NCI-H1092 (cell line): ENCODE measurements around the gene CLK2.
"Not testable (repeated sequence)": the region's sequence is repeated elsewhere in the genome, so short reads cannot be mapped to it uniquely, and the experiment has no call there.

Experiments
- DNase-seq: peaks from one replicate; lab custom pipeline; 2025; lab: John Stamatoyannopoulos, UW

The CLK2 gene

GRCh38 chr1:155241841-155242264 lies 31.5 kb downstream of the CLK2 start:
- no peak for DNase-seq

GRCh38 chr1:155241069-155241679 lies 32.1 kb downstream of the CLK2 start:
- peak; percentile 43 for DNase-seq

GRCh38 chr1:155236451-155236850 lies 36.9 kb downstream of the CLK2 start:
- DNase-seq = no peak

GRCh38 chr1:155235375-155235774 lies 37.9 kb downstream of the CLK2 start:
- not testable (repeated sequence) for DNase-seq

GRCh38 chr1:155233502-155233901 lies 39.8 kb downstream of the CLK2 start:
- not testable (repeated sequence) for DNase-seq

- not testable (repeated sequence) for DNase-seq
These were observed 41.0 kb downstream of the CLK2 start for GRCh38 chr1:155232001-155232978.

GRCh38 chr1:155231302-155231701 lies 42.0 kb downstream of the CLK2 start:
- not testable (repeated sequence) for DNase-seq

GRCh38 chr1:155228096-155228427 lies 45.2 kb downstream of the CLK2 start:
- DNase-seq = no peak

GRCh38 chr1:155227261-155228095 lies 45.8 kb downstream of the CLK2 start:
- DNase-seq = peak; percentile 100

GRCh38 chr1:155226910-155227260 lies 46.4 kb downstream of the CLK2 start:
- peak; percentile 69 for DNase-seq

GRCh38 chr1:155226188-155226909 lies 47.0 kb downstream of the CLK2 start:
- peak; percentile 69 for DNase-seq

GRCh38 chr1:155225404-155225759 lies 47.9 kb downstream of the CLK2 start:
- not testable (repeated sequence) for DNase-seq

GRCh38 chr1:155223047-155223446 lies 50.3 kb downstream of the CLK2 start:
- DNase-seq = no peak

- not testable (repeated sequence) for DNase-seq
These were observed 52.9 kb downstream of the CLK2 start for GRCh38 chr1:155220211-155220965.

- no peak for DNase-seq
These were observed 53.7 kb downstream of the CLK2 start for GRCh38 chr1:155219592-155220031.

- DNase-seq = no peak
These were observed 54.3 kb downstream of the CLK2 start for GRCh38 chr1:155218854-155219591.

GRCh38 chr1:155214702-155215101 lies 58.6 kb downstream of the CLK2 start:
- not testable (repeated sequence) for DNase-seq
